Subcutaneous abdominal adipose tissue (tissue), 5 donors: ENCODE data around the gene C20orf144.
"Not testable (repeated sequence)": the region's sequence is repeated elsewhere in the genome, so short reads cannot be mapped to it uniquely, and the experiment has no call there.

Experiments
- H3K27ac ChIP-seq: one replicate; pipeline ENCODE4 v1.7.0; 2013; ENCODE audit warnings: low read depth, mild to moderate bottlenecking, inconsistent platforms, low read length, moderate library complexity
- H3K27me3 ChIP-seq, 5 donors: one replicate each; pipeline ENCODE4 v1.7.0; 2013; ENCODE audit warnings: low read length in 5 of 5, inconsistent platforms in 1 of 5; ENCODE audit not compliant: control insufficient read depth in 5 of 5, insufficient read depth in 4 of 5
- H3K36me3 ChIP-seq, 5 donors: one replicate each; pipeline ENCODE4 v1.7.0; 2013; ENCODE audit warnings: low read length in 5 of 5; ENCODE audit not compliant: control insufficient read depth in 5 of 5, insufficient read depth in 5 of 5
- H3K4me1 ChIP-seq, 5 donors: one replicate each; pipeline ENCODE4 v1.7.0; 2013; ENCODE audit warnings: low read length in 5 of 5, mild to moderate bottlenecking in 3 of 5, moderate library complexity in 1 of 5; ENCODE audit not compliant: control insufficient read depth in 5 of 5, insufficient read depth in 5 of 5
- H3K4me3 ChIP-seq, 5 donors: one replicate each; pipeline ENCODE4 v1.7.0; 2013; ENCODE audit warnings: low read length in 5 of 5, low read depth in 1 of 5
- H3K9ac ChIP-seq, 5 donors: one replicate each; pipeline ENCODE4 v1.7.0; 2013; ENCODE audit warnings: low read length in 5 of 5, mild to moderate bottlenecking in 4 of 5, moderate library complexity in 3 of 5
- H3K9me3 ChIP-seq, 5 donors: one replicate each; pipeline ENCODE4 v1.7.0; 2013; ENCODE audit warnings: low read length in 5 of 5; ENCODE audit not compliant: control insufficient read depth in 5 of 5
- donor health status: healthy.
- donor health status: healthy.
- donor health status: healthy.
- donor health status: healthy.
- donor health status: healthy.

Gene C20orf144

DNA sequence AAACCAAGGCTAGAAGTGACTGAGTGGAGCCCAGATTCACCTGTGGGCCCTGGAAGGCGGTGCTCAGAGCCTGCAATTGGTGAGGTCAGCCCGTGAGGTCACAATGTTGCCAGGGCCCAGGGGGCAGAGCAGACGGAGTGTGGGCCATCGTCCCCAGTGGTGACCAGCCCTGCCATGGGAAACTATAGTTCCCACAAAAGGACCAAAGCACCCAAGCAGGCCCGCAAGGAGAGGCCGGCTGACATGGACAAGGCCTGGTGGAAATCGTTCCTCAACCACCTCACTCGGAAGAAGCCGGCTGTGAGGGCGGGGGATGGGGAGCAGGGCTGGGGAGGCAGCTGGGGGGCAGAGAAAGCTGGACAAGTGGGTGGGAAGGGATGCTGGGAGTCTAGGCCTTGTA is at the start of gene C20orf144:
TSS of gene C20orf144 (plus strand) at position 156 of the 400 bp plus-strand sequence. CDS start at position 175, 19 bp downstream.
- peak within 1 kb of the TSS in 3 of 5 donors; percentile 41 to 82 (median 48) for H3K9ac ChIP-seq

DNA sequence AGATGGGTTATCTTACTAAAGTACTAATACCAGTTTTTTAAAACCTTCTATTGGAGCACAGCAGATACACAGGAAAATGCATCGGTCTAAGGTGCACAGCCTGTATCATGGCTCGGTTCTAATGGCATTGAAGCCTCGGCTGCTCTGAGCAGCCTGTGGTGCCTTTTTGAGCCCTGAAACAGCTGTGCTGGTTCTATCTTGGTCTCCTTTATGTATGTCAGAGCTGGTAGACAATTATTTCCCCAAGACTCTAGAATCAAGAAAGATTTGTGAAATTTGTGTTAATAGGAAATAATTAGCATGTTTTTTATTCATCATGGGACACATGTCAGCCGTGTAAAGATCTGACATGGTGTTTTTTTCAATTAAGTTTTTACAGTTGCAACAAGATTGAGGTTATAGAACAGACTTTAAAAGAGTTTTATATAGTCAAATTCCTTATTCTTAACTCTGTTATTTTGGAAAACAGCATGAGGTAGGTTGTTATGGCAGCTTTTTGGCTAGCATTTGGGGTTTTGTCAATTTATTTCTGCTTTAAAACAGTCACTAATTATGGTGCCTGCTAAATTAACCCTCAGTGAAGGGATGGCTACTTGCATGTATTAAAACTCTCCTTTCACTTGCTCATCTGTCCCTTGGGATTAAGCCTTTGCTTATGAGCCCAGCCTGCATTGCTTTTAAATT is 40.3 kb upstream of the C20orf144 start:
- no peaks in the 10 kb centered on the region for H3K4me1 ChIP-seq
- H3K36me3 ChIP-seq = peaks cover 9 to 50% (median 28%) of the 10 kb centered on the region in 5 donors
- H3K9me3 ChIP-seq = no peaks in the 10 kb centered on the region
- no peak overlapping the region for H3K4me3 ChIP-seq
- H3K27ac ChIP-seq = no peak overlapping the region
- no peaks in the 10 kb centered on the region for H3K27me3 ChIP-seq
- no peak overlapping the region for H3K9ac ChIP-seq

More for the DNA sequence above, at the start of gene C20orf144:
- H3K9me3 ChIP-seq = no peaks in the 10 kb centered on the region
- peaks cover 3 to 30% (median 28%) of the 10 kb centered on the region in 5 donors for H3K4me1 ChIP-seq
- H3K4me3 ChIP-seq = peak within 1 kb of the TSS; percentile 40 to 77 (median 67)
- peak within 1 kb of the TSS; percentile 10 for H3K27ac ChIP-seq
- no peaks in the 10 kb centered on the region for H3K27me3 ChIP-seq
- peaks cover 0 to 34% (median 27%) of the 10 kb centered on the region in 5 donors for H3K36me3 ChIP-seq

DNA sequence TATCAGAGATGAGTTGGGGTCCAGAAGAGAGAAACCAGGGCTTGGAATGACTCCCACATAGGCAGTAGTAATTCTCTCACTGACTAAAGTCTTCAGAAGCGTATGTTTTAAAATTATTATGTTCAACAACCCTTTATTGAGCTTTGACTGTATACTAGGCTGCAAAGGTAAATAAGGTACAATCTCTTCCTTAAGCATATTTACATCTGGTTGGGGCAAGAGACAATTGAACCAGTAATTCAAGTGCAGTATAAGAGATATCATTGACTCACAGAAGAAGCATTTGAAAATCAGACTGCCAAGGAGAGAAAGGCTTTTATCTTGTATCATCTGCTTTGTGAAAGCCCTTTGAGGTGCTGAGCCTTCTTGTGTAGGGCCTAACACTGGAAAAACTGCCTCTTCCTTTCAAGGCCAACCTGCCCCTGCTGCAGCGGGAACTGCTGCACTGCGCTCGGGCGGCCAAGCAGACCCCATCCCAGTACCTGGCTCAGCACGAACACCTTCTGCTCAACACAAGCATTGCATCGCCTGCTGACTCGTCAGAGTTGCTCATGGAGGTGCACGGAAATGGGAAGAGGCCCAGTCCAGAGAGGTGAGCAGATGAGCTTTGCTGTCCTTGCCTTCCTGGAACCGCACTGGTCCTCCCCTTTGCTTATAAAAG is 39.3 kb upstream of the C20orf144 start:
- no peaks in the 10 kb centered on the region for H3K9me3 ChIP-seq
- no peak overlapping the region for H3K9ac ChIP-seq
- H3K27me3 ChIP-seq = no peaks in the 10 kb centered on the region
- H3K4me1 ChIP-seq = no peaks in the 10 kb centered on the region
- peaks cover 8 to 48% (median 30%) of the 10 kb centered on the region in 5 donors for H3K36me3 ChIP-seq
- no peak overlapping the region for H3K4me3 ChIP-seq
- no peak overlapping the region for H3K27ac ChIP-seq

DNA sequence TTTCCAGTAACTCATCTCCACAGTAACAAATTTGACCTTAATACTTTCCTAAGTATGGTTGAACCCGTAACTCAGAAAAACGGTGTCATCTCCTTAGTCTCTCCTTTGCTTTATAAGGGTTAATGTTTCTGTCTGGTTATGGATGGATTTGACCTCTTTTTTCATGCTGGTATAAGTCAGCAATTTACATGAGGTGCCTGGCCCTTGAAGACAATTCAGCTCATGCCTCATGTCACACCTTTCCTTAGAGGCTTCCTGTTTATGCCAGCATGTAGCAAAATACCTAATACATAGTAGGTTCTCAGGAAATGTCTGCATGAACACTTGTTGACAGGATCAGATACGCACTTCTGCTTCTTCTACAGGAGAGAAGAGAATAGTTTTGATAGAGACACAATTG is 37.7 kb upstream of the C20orf144 start:
- no peak overlapping the region for H3K9ac ChIP-seq
- no peak overlapping the region for H3K4me3 ChIP-seq
- no peaks in the 10 kb centered on the region for H3K27me3 ChIP-seq
- no peaks in the 10 kb centered on the region for H3K4me1 ChIP-seq
- peaks cover 13 to 59% (median 42%) of the 10 kb centered on the region in 5 donors for H3K36me3 ChIP-seq
- no peak overlapping the region for H3K27ac ChIP-seq
- no peaks in the 10 kb centered on the region for H3K9me3 ChIP-seq

DNA sequence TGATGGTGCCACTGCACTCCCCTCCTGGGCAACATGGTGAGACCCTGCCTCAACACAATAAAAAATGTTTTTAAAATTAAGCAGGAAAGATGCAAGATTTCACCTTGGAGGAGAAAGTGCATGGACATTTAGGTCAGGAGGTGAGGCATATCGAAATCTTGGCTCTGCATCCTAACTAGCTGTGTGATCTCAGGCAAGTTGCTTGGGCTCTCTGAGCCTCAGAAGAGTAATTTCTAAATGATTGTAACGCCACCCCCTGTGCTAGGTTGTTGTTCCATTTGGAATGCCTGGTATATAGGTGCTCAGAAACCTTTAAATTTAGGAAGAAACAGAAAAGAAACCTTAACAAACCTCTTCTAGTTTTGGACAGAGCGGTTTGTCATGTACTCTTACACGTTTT is 35.9 kb upstream of the C20orf144 start:
- H3K4me1 ChIP-seq = no peaks in the 10 kb centered on the region
- no peak overlapping the region for H3K9ac ChIP-seq
- peaks cover 14 to 65% (median 52%) of the 10 kb centered on the region in 5 donors for H3K36me3 ChIP-seq
- H3K27ac ChIP-seq = no peak overlapping the region
- H3K4me3 ChIP-seq = no peak overlapping the region
- H3K27me3 ChIP-seq = no peaks in the 10 kb centered on the region
- H3K9me3 ChIP-seq = no peaks in the 10 kb centered on the region

DNA sequence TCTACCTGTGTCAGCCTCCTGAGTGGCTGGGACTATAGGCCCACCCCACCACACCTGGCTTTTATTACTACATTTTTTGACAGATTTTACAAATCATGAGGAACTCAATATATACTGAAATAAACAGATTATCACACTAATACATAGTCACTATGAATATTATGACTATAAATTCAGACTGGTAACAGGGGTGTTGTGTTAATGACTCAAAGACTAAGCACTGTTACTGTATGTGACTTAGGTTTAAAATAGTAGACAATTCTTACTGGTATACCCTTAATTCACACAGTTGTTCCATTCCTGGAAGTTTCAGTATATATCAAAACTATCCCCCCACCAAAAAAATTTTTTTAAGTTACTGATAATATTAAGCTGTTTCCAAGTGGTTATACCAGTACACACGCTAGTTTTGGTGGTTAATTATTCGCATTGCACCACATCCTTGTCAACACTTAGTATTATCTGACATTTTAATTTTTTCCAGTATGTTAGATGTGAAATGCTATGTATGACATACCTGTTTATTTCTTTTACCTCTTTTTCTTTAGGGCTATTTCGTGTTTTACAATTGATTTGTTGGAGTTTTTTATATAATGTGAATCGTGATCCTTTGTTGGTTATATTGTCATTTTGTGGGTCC is 34.4 kb upstream of the C20orf144 start:
- Histone ChIP-seq H3K9ac (no peak overlapping the region), H3K4me3 (no peak overlapping the region), H3K4me1 (no peaks in the 10 kb centered on the region), H3K27ac (no peak overlapping the region), H3K9me3 (no peaks in the 10 kb centered on the region), H3K27me3 (no peaks in the 10 kb centered on the region), H3K36me3 (peaks cover 14 to 76% (median 55%) of the 10 kb centered on the region in 5 donors)

DNA sequence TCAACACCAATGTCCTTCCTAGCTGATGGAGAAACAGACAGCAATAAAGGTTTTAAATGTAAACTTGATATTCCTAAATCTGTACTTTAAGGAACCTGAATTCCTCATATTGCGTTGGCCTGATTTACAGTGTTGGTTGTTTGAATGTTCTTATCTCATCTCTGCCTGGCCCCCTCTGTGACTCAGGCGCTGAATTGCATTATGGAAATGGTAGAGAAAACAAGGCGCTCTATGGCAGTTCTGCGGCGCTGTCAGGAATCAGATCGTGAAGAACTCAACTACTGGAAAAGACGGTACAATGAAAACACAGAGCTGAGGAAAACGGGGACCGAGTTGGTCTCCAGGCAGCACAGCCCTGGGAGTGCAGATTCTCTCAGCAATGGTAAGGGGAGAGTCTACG is 32.6 kb upstream of the C20orf144 start:
- H3K27ac ChIP-seq = no peak overlapping the region
- peaks cover 14 to 70% (median 50%) of the 10 kb centered on the region in 5 donors for H3K36me3 ChIP-seq
- H3K9me3 ChIP-seq = no peaks in the 10 kb centered on the region
- H3K9ac ChIP-seq = no peak overlapping the region
- H3K4me3 ChIP-seq = no peak overlapping the region
- H3K4me1 ChIP-seq = no peaks in the 10 kb centered on the region
- no peaks in the 10 kb centered on the region for H3K27me3 ChIP-seq

DNA sequence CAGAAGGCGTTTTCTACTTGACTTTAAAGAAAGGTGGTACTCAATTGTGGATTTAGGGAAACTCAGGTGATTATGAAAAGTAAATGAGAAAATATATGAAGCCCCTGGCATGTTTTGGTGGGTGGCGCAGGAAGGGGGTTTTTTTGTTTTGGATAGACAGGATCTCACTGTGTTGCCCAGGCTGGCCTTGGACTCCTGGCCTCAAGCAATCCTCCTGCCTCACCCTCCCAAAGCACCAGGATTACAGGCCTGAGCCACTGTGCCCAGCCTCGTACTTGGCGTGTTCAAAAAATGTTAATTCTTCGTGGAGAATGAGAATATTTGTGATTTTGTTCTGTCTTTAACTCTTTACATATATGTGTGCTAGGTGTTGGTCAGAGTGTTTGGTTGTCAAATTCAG is 32.1 kb upstream of the C20orf144 start:
- Histone ChIP-seq H3K36me3 (peaks cover 14 to 65% (median 45%) of the 10 kb centered on the region in 5 donors), H3K27ac (no peak overlapping the region), H3K27me3 (no peaks in the 10 kb centered on the region), H3K4me1 (no peaks in the 10 kb centered on the region), H3K9ac (no peak overlapping the region), H3K4me3 (no peak overlapping the region), H3K9me3 (no peaks in the 10 kb centered on the region)

DNA sequence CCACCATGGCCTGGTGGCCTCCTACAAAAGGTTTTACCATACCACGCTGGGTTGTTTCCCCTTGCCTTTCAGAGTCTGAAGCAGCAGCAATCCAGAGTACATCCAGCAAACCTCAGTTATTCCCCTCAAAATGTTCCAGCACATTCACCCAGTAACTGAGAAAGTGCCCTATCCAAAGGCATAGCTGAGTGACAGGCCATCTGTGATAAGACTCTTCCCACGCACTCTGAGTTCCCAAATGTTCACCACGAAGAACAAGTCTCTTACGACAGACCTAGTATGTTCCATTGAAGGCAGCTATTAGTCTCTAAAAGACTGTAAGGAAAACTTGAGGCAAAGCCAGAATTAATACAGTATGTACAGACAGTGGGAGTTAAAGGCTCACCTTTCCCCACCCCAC is 31.6 kb upstream of the C20orf144 start:
- no peak overlapping the region for H3K27ac ChIP-seq
- H3K4me1 ChIP-seq = no peaks in the 10 kb centered on the region
- peaks cover 14 to 64% (median 45%) of the 10 kb centered on the region in 5 donors for H3K36me3 ChIP-seq
- no peak overlapping the region for H3K9ac ChIP-seq
- no peak overlapping the region for H3K4me3 ChIP-seq
- no peaks in the 10 kb centered on the region for H3K27me3 ChIP-seq
- no peaks in the 10 kb centered on the region for H3K9me3 ChIP-seq

DNA sequence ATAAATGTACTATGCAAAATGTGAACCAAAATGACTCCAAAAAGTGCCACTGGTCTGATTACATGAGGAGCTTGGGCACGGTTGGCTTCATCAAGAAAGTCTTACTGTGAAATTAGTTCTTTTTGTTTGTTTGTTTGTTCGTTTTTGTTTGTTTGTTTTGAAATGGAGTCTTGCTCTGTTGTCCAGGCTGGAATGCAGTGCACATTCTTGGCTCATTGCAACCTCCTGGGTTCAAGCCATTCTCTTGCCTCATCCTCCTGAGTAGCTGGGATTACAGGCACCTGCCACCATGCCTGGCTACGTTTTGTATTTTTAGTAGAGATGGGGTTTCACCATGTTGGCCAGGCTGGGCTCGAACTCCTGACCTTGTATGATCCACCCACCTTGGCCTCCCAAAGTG is 30.2 kb upstream of the C20orf144 start:
- H3K27ac ChIP-seq, H3K4me3 ChIP-seq, H3K9ac ChIP-seq, H3K4me1 ChIP-seq, H3K27me3 ChIP-seq, H3K9me3 ChIP-seq: not testable (repeated sequence)
- peaks cover 20 to 61% (median 47%) of the 10 kb centered on the region in 5 donors for H3K36me3 ChIP-seq
